Measurements from ENCODE around the gene NR4A1.
"Not testable (repeated sequence)": the region's sequence is repeated elsewhere in the genome, so short reads cannot be mapped to it uniquely, and the experiment has no call there.

Gene NR4A1

DNA sequence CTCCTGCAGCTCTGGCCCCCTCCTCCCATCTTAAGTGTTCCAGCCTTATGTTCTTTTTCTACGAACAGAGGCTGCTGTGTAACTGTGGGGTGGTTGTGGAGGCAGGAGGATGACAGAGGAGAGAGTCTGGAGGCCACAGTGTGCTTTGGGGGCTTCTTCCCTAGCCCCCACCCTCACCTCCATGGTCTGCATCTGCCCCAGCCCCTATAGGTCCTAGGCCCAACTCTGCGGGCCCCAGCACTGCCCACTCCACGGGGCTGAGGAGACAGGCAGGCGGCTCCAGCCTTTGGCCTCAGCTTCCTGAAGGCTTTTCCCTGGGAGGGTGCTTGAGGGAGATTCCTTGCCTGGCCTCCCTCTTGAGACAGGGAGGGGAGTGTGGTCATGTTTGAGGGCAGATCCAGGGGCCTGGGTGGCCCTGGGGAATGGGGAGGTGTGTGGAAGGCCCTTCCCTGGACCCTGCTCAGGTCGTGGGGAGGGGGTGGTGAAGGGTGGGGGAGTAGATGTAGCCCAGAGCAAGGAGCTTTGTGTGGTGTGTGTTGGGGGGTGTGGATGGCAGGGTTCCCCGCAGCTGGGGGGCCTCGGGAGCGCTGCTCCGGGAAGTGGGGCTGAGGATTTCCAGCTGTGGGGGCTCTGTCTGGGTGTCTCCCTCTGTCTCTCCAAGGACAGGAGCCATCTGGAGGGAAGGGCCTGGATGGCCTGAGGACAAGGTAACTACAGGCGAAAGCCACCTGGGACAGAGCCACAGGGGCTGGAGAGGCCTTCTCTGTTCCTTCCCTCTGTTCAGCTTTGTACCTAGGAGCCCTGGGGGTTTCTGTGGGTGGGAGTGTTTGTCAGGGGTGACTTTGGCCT lies 29.4 kb downstream of the NR4A1 start:
- no peak for DNase-seq

DNA sequence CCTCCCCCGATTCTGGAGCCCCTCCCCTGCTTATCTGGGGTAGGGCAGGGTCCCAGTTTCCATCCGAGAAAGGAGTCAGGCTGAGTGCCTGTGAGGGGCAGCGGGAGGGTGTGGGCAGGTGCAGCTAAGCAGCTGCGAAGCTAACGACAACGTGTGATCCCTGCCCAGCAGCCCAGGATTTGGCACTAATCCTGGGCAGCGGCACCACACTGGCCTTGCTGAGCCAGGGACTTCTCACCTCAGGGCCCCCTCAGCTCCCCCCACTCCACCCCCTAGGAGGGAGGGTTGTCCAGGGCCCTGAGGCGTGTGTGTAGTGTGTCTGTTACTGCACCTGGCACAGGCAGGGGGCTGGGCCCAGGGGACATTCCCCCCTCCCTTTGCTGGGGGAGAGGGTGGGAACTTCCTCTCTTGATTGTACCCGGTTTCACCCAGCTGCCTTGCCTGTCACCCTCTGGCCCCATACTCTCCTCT lies 30.1 kb downstream of the NR4A1 start:
- DNase-seq, result no peak

DNA sequence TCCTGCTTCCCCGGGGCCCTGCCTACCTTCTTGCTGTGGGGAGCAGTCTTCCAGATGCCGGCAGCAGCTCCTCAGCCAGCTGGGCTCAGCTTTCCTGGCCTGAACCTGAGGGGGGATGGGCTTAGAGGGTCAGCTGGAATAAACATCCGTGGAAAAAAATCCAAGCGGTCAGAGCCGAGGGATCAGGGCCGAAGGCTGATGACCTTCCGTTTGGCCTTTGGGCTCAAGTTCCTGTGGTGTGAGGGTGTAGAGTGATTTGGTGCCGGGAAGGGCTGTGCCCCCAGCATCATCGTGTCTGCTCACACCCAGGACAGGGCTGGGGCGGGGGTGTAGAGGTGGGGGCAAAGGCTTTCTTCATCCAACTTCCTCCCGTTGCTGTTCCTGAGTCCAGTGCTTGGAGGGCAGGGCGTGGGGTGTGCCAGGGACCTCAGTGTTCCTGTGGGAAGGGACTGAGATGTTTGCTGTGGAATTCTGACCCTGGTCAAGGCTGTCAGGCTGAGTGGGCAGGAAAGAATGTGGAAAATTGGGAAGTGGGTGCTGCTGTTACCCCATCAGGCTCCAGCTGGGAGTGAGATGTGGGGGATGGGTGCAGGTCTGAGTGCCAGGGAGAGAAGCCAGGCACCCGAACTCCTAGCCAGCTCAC lies 30.9 kb downstream of the NR4A1 start:
- peak; percentile 75 for DNase-seq

DNA sequence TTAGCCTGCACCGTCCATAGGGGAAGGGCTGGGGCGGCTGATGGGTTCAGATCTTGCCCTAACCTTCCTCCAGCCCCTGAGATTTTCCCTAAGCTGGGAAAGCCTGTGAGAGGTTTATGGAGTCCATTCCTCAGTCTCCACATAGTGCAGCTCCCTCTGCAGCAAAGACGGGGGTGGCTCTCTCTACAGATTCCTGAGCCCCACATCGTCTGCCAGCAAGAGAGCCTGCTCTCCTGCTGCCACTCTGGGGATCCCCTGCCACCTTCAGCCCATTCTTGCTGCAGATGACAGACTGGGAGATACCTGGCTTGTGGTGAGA lies 31.4 kb downstream of the NR4A1 start:
- no peak for DNase-seq

DNA sequence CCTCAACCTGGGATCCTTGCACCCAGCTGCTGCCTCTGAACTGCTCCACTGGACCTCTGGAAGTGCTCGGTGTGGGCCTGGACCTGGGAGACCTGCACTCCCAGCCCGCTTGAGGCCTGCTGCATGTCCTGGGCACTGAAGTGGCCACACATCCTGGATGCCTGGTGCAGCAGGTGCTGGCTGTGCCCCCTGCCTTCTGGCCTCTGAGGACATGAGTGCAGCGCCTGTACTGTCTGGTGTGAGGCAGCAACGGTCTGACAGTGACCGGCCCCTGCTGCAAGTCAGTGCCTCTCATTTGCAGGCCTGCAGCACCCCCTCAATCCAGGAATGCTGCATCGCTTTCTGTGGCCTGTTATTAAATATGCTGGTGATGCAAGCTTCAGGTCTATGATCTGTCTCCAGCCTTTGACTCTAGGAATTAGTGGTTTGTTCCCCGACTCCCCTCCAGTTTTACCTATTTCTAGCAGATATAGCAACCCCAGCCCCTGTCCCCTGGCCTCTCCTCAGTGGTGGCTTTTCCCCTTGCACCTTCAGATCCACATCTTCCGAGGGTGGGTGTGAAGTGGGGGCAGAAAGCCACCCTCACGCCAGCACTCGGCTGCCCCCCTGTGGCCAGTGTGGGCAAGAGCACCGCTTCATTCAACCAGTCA lies 31.9 kb downstream of the NR4A1 start:
- DNase-seq, result peak; percentile 53

DNA sequence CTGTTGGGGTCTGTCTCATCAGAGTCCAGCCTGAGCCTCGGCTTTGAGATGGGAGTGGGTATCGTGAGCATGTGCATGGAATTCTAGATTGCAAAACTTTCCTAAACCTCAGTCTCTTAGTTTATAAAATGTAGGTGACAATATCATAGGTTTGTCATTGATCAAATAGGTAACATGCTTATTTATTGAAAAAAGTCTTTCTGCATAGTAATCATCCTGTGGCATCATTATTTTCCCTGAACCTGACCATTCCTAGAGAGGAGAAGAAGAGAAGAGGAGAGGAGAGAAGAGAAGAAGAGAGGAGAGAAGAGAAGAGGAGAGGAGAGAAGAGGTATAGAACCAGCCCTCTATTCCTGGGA lies 32.4 kb downstream of the NR4A1 start:
- no peak for DNase-seq

DNA sequence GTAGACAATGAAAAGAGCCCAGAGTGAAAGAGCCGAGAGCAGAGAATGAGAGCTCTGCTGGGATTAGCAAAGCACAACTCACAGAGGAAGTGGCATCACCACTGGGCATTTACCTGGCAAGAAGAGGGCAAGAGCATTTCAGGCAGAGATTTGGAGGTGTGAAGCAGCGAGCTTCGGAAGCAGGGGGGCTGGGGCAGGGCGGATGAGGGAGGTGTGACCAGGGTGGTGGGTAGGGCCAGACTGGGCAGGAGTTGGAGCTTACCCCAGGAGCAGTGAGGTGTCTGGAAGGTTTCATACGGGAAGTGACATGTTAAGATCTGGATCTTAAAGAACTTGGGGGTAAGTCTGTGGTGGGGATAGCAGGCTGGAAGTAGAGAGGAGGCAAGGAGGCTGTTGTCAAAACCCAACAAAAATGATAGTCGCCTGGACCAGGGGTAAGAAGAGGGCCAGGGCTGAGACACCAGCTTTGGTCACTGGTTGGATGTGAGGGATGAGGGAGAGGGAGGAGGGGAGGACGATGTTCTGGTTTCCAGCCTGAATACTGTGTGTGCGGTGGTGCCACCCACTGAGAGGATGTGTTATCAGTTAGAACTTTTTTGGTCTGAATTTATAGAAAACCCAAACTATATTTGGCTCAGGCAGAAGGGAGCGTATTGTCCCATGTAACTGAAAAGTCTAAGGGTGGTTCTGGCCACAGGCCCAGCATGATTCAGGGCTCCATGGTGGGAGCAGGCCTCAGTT lies 33.4 kb downstream of the NR4A1 start:
- no peak for DNase-seq

DNA sequence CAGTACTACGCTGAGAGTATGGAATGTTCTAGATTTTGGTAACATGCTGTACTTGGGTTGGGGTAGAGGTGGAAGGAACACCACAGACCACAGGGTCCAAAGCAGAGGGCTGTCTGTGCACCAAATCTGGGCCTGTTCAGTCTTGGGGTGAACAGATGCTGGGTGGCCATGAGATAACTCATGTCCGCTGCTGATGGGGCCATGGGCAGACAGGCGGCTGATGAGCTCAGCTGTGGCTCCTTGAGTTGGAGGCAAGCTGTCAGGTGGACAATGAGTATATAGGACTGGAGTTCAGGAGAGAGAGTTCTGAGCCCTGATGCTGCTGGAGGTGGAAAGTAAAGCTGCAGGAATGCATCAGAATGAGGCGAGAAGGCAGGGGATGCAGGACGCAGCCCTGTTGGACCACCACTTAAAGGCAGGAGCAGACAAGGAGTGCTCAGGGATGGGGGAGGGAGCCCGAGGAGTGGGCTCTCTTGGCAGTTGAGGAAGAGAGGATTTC lies 34.5 kb downstream of the NR4A1 start:
- DNase-seq, result no peak

DNA sequence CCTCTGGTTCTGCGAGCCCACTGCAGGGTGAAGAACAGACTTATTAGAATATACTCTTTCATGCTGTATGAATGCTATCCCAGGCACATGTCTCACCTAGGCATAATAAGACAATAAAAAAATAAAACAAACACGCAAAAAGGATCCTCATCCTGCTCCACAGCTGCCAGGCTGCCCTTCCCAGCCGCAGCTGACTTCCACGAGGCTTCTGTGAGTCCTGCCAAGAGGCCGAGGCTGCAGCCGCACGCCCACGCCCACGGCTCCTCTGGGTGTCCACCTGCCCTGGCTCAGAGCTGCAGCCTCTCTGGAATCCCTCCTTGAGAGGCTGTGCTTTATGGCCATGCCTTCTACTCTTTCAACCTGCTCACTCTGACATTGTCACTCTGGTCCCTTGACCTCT lies 35.1 kb downstream of the NR4A1 start:
- DNase-seq, result no peak

DNA sequence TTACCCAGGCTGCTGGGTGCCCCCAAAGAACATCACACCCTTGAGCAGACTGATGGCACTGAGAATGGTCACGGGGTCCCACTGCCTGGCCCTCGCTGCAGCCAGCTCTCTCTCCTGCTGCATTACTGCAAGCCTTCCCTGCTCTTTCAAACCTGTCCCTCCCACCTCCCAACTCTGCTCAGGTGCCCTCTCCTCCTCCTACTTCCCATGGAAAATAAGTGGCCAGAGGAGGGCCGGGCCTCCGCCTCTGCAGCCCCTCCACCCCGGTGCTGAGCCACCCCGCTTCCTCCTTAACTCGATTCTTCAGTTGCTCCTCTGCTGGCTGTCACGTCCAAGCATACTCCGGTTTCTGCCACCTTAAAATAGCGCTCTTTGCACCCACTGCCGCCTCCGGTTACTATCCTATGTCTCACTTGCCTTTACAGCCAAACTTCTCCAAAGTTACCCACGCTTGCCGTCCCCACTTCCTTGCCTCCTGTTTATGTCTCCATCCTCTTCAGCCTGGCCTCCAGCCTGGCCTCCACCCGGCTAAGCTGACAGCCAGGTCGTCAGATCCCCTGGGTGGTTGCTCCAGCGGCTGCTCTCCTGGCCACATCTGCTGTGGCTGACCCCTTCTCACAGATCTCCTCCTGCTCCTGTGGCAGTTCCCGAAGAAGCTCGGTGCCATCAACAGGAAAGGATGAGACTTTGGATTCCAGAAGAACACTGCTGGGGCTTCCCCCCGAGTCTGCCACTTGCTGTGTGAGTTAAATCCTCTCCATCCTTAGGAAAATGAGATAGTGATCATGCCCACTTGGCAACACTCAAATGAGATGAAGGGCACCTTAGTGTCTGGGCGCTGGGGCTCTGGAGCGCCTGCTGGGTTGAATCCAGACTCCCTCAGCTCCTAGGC lies 35.9 kb downstream of the NR4A1 start:
- DNase-seq, result no peak

DNA sequence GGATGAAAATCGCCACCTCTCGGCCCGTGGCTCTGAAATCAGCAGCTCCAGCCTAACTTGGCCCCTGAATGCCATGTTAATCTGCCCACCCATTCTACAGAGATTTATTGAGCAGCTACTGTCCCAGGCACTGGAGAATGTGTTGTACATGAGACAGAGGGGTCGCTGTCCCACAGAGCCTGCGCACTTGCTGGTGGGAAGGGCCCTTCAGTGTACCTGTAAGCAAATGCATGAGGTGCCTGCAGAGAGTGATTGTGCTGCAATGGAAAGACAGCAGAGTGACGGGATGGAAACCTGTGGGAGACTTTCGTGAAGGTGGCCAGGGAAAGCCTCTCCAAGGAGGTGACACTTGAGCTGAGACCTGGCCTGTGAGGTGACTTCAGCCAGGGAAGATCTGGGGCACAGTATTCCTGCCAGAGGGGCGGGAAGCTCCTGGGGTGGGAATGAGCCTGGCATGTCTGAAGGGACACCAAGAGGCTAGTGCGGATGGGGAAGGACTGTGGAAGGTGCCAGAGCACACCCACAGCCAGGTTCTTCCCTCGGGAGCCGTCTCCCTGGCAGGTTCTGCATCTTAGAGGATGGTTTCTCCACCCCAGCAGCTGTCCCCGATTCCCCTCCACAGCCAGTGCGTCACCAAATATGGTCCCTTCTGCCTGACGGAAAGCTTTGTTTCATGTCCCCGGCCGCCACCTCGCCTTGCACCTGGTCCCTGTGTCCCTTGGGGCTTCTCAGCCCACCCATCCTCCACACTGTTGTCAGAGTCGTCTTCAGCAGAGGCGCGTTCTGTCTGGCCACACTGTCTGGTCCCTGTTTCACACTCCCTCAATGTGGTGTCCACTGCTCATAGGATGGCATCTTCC lies 36.9 kb downstream of the NR4A1 start:
- no peak for DNase-seq

DNA sequence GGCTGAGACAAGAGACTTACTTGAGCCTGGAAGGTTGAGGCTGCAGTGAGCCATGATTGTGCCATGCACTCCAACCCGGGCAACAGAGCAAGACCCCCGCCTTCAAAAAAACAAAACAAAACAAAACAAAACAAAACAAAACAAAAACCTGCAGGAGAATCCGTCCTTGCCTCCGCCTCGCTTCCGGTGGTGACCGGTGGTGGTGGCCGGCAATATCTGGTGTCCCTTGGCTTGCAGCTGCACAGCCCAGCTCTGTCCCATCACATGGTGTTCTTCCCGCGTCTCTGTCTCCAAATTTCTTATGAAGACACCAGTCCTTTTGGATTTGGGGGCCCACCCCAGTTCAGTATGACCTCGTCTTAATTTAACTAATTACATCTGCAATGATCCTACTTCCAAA lies 38.2 kb downstream of the NR4A1 start:
- no peak for DNase-seq

DNA sequence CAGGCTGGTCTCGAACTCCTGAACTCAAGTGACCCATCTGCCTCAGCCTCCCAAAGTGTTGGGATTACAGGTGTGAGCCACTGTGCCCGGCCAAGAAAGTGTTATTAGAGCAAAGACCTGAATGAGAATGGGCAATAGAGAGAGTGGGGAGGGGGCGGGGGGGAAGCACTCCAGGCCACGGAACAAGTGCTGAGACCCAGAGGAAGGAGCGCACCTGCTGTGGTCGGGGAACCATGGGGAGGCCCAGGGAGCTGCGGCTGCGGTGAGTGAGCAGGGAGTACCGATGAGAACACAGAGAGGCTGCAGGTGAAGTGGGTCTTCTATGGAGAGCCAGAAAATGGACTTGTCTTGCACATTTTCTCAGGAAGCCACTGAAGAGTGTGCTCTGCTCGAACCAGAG lies 39.0 kb downstream of the NR4A1 start:
- DNase-seq, result no peak

DNA sequence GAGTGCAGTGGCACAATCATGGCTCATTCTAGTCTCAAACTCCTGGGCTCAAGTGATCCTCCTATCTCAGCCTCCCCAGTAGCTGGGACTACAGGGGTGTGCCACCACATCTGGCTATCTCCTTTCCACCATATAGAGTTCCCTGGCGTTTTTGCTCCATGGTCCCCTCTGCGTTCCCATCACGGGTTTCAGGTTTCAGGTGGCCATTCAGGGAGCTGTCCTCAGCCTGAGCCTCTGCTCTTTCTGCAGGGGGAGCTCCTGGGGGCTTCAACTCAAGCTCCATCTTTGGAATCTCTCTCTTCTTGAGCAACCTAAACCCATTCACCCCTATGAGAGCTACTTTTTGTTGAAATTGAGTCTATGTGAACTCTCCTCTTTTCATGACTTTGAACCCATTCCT lies 39.8 kb downstream of the NR4A1 start:
- no peak for DNase-seq

DNA sequence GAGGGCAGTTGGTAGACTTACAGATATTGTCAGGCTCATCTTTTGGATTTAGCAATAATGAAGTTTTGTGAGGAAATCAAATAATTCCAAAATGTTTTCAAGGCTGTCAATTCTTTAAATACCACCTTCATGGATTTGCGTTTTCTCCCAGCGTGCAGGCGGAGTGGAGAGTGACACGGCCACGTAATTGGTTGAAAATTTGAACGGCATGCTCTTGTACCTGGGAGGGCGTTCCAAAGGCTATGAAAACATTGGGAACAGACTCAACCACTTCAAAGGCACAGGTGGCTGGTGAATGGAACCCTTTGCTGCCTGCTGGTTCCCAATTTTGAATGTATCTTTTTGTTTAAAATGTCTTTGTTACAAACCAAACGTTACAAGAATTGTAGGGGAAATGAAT lies 40.6 kb downstream of the NR4A1 start:
- no peak for DNase-seq

DNA sequence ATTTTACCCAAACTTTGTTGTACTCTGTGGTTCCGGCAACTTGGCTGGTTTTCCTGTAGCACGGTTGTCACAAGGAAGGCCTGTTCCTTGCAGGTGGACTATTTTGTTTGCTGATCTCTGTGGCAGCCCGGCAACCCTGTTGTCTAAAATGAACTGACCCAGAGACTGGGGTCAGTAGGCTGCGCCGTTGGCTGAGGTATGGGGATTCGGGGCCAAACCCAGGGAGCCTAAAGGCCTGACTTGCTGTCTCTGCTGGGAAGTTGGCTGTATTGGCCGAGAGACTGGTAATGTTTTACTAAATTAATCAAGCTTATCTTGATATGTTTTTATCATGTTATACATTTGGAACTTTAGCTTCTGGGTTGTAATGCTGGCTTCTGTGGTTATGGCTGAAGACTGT lies 42.1 kb downstream of the NR4A1 start:
- DNase-seq, result no peak

DNA sequence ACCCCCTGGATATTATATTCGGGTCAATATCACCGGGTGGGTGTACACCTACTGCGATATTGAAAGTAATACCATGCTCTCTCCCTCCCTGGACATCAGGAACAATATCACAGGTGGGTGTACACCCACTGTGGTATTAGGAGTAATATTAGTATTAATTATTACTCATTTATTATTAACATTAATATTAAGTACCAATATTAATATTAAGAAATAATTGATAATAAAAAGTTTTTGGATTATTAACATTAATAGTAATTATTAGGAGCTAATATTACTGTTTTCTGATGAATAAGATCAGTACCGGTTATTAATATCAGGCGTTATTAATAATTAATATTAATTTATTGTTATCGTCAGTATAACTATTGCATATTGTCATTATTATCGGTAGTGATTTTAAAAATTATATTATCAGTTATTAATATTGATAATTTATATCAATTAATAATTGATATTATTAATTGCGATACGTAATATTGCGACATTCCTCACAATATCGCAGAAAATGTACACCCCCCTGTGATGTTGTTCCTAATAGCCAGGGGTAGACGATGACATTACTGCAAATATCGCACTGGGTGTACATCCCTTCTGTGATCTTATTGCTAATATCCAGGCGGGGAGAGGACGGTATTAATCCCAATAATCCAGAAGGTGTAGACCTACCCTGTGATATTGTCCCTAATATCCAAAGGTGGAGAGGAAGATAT lies 45.2 kb downstream of the NR4A1 start:
- DNase-seq, result no peak

DNA sequence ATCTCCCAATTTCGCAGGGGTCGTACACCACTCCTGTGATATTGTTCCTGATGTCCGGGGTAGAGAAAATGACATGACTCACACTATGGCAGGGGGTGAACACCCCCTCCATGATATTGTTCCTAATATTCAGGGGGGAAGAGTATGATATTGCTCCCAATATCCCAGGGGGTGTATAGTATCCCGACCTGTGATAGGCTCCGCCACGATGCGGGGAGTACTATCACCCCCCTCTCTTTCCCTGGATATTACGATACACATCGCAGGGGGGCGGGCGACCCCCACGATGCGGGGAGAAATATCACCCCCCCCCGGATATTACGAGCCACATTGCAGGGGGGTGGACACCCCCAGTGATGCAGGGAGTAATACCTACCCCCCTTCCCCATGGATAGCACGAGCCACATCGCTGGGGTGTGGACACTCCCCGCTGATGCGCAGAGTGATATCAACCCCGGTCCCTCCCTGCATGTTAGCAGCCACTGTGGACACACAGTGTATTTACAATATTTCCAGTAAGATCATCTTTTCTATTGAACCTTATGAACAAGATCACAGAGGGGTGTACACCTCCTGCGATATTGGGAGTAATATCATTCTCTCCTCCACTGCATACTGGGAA lies 45.9 kb downstream of the NR4A1 start:
- DNase-seq, result no peak

DNA sequence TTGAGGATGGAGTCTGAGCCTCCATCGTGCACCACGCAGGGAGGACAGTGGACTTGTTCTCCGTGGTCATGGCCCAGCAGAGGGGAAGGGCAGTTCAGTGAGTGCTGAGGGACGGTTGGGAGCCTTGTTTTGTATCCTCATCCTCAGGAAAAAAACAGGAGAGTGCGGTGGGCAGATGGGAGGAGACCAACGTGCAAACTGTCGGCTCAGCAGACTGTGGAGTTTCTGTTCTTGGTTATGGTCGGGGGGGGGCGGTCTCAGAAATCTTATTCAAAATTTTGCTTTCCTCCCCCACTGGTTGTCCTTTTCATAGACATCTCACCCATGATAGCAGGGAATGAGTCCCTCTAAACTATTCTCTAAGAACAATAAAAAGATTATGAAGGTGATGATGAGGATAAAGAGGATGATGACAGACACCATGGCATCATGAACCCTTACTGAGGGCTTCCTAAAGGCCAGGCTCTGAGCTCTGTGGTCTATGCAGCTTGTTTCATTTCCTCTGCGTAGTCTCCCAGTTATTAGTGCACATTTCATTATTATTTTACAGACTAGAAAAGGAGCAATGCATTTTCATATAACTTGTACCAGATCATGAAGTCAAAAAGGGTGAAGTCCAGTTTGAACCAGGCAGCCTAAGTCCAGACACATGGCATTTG lies 53.3 kb downstream of the NR4A1 start:
- DNase-seq, result not testable (repeated sequence)
